IPS-20b (cell line): ENCODE results near the gene VSIG10L2.
"Not testable (repeated sequence)": the region's sequence is repeated elsewhere in the genome, so short reads cannot be mapped to it uniquely, and the experiment has no call there.

Source experiments
- H3K27ac ChIP-seq: one replicate; pipeline ENCODE4 v1.5.1; 2013; ENCODE audit warnings: low read length
- H3K27me3 ChIP-seq: 2 replicates; pipeline ENCODE4 v1.6.1; 2013; ENCODE audit warnings: mild to moderate bottlenecking, low read length, inconsistent platforms; ENCODE audit not compliant: insufficient read depth
- H3K36me3 ChIP-seq: 2 replicates; pipeline ENCODE4 v1.6.1; 2013; ENCODE audit warnings: low read depth, mild to moderate bottlenecking, inconsistent platforms, low read length, moderate library complexity; ENCODE audit not compliant: insufficient read depth
- H3K4me1 ChIP-seq: 2 replicates; pipeline ENCODE4 v1.6.1; 2013; ENCODE audit warnings: mild to moderate bottlenecking, control low read depth, inconsistent platforms, low read length, moderate library complexity; ENCODE audit not compliant: insufficient read depth
- H3K4me3 ChIP-seq: 2 replicates; pipeline ENCODE4 v1.5.1; 2013; ENCODE audit warnings: mild to moderate bottlenecking, low read length, inconsistent platforms
- H3K9ac ChIP-seq: 2 replicates; pipeline ENCODE4 v1.6.1; 2013; ENCODE audit warnings: low read depth, mild to moderate bottlenecking, inconsistent platforms, low read length, moderate library complexity
- H3K9me3 ChIP-seq: 2 replicates; pipeline ENCODE4 v1.6.1; 2013; ENCODE audit warnings: mild to moderate bottlenecking, low read depth, low read length, inconsistent platforms; ENCODE audit not compliant: insufficient read depth

VSIG10L2 gene

GRCh38 chr11:125945797-125946520, at the start of gene VSIG10L2:
Gene VSIG10L2, plus strand, starts transcription at chr11:125946044. Its CDS starts 12 bp downstream, at chr11:125946056.
- H3K9ac ChIP-seq = no peak within 1 kb of the TSS
- no peak within 1 kb of the TSS for H3K27ac ChIP-seq
- H3K4me3 ChIP-seq = no peak within 1 kb of the TSS
- no peaks in the 10 kb centered on the region for H3K36me3 ChIP-seq
- H3K4me1 ChIP-seq = peaks cover 6% of the 10 kb centered on the region; the same call in 1 of the 2 replicates
- no peaks in the 10 kb centered on the region for H3K9me3 ChIP-seq
- H3K27me3 ChIP-seq = no peaks in the 10 kb centered on the region

GRCh38 chr11:125901872-125902271, 44.0 kb upstream of the VSIG10L2 start:
- Histone ChIP-seq H3K4me3 (peak overlapping the region; percentile 91; the same call in 1 of the 2 replicates), H3K27me3 (peaks cover 21% of the 10 kb centered on the region), H3K9ac (no peak overlapping the region), H3K4me1 (no peaks in the 10 kb centered on the region; the same call in 1 of the 2 replicates), H3K9me3 (peaks cover 6% of the 10 kb centered on the region; the same call in 1 of the 2 replicates), H3K36me3 (peaks cover 27% of the 10 kb centered on the region), H3K27ac (no peak overlapping the region)

DNA sequence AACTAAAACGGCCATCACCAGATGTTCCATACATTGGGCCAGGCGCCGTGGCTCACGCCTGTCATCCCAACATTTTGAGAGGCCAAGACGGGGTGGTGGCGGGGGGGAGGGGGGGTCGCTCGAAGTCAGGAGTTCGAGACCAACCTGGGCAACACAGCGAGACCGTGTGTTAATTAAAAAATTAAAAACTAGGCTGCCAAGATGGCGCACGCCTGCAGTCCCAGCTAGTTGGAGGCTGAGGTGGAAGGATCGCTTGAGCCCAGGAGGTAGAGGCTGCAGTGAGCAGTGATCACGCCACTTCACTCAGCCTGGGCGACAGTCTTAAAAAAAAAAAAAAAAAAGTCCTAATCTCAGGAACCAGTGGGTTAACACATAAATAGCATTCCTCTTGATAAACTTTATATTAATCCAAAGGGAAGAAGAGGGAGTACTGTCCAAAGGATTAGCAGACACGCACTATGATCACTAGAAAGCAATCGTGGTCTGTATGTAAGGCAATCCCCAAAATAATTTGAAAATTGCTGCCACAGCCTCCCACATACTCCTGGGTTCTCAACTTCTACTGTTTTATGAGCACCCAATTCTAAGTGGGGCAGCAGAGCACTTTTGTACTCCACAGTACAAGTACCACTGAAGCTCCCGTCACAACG, 43.4 kb upstream of the VSIG10L2 start:
- Histone ChIP-seq H3K36me3 (peaks cover 27% of the 10 kb centered on the region), H3K27ac (no peak overlapping the region)

DNA sequence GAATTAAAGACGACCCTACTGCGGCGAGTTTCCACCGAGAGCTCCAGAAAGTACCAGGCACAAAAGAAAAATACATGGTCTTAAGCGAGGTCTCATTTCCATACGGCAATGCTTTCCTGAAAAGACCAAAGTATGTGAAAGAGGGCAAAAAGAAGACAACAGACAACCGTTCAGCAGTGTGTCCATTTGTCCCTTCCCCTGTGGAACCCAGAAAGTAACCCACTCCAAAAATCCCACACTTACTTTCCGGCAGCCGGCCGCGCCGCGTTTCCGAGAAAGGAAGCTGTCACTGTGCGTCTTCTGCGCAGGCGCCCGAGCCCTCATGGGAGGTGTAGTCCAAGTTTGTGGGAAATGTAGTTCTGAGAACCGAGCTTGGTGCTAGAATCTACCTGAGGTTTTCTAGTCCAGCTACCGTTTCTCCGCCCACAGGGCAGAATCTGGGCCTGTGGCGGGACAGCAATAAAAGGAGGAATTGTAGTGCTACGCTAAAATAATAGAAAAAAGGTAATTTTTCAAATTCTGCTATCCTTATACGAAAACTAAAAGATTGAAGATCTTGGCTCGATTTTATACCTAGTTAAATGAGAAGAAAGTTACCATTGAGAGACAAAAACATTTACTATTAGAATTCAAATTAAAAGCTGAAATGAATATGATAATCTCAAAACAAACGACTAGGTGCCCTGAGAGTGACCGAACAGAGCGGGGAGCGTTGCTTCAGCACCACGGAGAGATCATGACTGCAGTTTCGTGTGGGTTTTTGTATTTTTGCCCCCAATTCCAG, 42.7 kb upstream of the VSIG10L2 start, which contains the start of gene PUS3:
Gene PUS3, minus strand, starts transcription at position 280 of the 784 bp plus-strand sequence. CDS start 6,922 bp downstream, outside the sequence.
- Histone ChIP-seq H3K36me3 (peaks cover 27% of the 10 kb centered on the region), H3K27ac (no peak within 1 kb of the TSS), H3K9me3 (peaks cover 6% of the 10 kb centered on the region; the same call in 1 of the 2 replicates), H3K9ac (peak within 1 kb of the TSS; percentile 79), H3K27me3 (peaks cover 21% of the 10 kb centered on the region), H3K4me3 (peak within 1 kb of the TSS; percentile 91), H3K4me1 (no peaks in the 10 kb centered on the region; the same call in 1 of the 2 replicates)

More for the DNA sequence above, 43.4 kb upstream of the VSIG10L2 start:
- H3K27me3 ChIP-seq = peaks cover 21% of the 10 kb centered on the region
- H3K9ac ChIP-seq = peak overlapping the region; percentile 79
- H3K9me3 ChIP-seq = peaks cover 6% of the 10 kb centered on the region; the same call in 1 of the 2 replicates
- H3K4me3 ChIP-seq = peak overlapping the region; percentile 91
- H3K4me1 ChIP-seq = no peaks in the 10 kb centered on the region; the same call in 1 of the 2 replicates

DNA sequence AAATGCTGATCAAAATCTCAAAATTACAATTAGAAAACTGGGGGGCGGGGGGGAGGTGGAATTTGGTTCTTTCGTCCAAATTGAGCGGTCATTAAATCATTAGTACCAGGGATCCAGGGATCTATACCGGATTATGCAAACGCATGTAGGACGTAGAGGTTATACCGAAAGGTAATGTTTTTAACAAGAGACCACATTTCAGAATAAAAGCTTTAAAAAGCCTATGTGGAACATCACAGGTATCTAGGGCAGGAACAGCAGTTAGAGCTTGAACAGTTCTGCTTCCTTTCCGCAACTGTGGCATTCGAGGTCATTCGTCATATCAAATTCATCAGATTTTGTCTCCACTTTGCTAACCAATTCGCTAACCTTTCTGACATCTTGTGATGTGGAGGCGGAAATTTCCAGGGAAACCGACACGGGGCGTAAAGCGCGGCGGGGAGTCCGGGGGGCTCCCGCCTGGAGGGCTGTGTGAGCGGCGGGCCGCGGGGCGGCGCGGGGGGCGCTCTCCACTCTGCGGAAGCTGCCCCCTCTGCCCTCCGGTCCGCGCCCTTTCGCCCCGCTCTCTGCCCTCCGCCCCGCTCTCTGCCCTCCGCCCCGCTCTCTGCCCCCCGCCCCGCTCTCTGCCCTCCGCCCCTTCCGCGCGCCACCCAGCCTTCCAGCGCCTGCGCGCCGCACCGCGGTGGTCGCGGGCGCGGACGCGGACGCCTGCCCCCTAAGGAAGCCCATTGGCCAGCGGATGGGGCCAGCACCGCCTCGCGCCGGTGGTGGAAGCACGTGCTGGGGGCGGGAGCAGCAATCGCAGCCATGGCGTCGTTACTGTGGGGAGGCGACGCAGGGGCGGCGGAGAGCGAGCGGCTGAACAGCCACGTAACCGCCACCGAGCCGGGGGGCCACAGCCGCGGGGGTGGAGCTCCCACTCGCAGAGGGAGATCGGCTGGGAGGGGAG, 41.9 kb upstream of the VSIG10L2 start, which contains the start of gene DDX25:
Gene DDX25, plus strand, starts transcription at position 798 of the 949 bp plus-strand sequence. Its CDS starts 10 bp downstream, at position 808.
- Histone ChIP-seq H3K4me3 (peak within 1 kb of the TSS; percentile 91), H3K27me3 (peaks cover 21% of the 10 kb centered on the region), H3K4me1 (no peaks in the 10 kb centered on the region; the same call in 1 of the 2 replicates), H3K27ac (no peak within 1 kb of the TSS), H3K9me3 (peaks cover 6% of the 10 kb centered on the region; the same call in 1 of the 2 replicates), H3K36me3 (peaks cover 30% of the 10 kb centered on the region), H3K9ac (peak within 1 kb of the TSS; percentile 50; the same call in 1 of the 2 replicates)

DNA sequence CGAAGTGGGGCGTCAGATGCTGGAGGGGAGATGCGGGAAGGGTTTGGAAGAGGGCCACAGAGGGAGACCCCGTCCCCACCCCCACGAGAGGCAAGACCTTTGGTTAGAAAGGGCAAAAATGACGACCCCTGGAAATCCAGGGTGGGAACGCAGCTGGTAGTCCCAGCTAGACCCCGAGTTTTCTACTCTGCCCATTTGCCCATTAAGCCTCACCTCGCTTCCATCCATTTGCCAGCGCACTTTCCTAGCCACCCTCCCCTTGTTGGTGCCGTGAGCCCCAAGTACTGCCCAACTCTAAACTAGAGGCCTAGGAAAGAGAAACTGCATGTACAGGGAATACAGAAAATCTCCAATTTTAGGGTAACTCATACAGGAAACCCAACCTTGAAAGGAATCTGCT, 41.2 kb upstream of the VSIG10L2 start:
- H3K4me3 ChIP-seq = peak overlapping the region; percentile 58
- H3K27ac ChIP-seq = no peak overlapping the region
- H3K4me1 ChIP-seq = no peaks in the 10 kb centered on the region; the same call in 1 of the 2 replicates
- peaks cover 23% of the 10 kb centered on the region for H3K36me3 ChIP-seq
- peaks cover 21% of the 10 kb centered on the region for H3K27me3 ChIP-seq
- no peak overlapping the region for H3K9ac ChIP-seq
- peaks cover 6% of the 10 kb centered on the region; the same call in 1 of the 2 replicates for H3K9me3 ChIP-seq

DNA sequence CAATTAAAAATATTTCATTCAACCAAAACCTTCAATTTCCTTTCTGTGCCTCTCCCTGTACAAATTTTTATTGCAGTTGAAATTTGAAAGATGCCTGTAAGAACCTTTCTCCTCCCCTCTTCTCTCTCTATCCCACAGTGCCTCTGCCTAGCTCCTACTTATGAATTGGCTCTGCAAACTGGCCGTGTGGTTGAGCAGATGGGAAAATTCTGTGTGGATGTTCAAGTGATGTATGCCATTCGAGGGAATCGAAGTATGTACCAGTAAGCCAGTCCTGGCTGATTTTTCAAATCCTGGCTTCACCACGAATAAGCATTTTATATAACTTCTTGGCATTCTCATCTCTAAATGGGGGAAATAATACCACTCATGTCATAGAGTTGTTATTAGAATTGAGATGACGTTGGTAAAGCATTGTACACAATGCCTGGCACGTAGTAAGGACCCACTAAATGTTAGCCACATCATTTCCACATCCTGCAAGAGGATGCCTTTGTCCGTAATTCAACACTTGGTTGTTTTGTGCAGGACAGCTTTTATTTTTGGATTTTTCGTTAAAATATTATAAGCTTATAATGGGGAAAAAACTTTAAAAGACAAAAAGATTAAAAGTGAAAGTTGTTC, 35.5 kb upstream of the VSIG10L2 start:
- Histone ChIP-seq H3K9ac (no peak overlapping the region), H3K27me3 (peaks cover 7% of the 10 kb centered on the region), H3K4me3 (no peak overlapping the region), H3K9me3 (no peaks in the 10 kb centered on the region), H3K36me3 (peaks cover 7% of the 10 kb centered on the region; the same call in 1 of the 2 replicates), H3K4me1 (no peaks in the 10 kb centered on the region), H3K27ac (no peak overlapping the region)

DNA sequence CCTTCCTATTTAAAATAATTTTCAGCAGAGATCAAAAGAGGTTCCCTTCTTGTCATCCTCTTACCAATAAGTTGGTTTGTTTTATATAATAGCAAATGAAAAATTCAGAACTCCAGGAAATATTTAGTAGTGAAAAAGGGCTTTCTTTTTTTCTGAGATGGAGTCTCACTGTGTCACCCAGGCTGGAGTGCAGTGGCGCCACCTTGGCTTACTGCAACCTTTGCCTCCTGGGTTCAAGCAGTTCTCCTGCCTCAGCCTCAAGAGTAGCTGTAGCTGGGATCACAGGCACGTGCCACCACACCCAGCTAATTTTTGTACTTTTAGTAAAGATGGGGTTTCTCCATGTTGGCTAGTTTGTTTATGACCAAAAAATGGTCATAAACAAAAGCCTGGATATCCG, 31.2 kb upstream of the VSIG10L2 start:
- not testable (repeated sequence) for H3K27ac ChIP-seq, H3K36me3 ChIP-seq, H3K4me1 ChIP-seq, H3K9me3 ChIP-seq, H3K9ac ChIP-seq, H3K4me3 ChIP-seq, H3K27me3 ChIP-seq

DNA sequence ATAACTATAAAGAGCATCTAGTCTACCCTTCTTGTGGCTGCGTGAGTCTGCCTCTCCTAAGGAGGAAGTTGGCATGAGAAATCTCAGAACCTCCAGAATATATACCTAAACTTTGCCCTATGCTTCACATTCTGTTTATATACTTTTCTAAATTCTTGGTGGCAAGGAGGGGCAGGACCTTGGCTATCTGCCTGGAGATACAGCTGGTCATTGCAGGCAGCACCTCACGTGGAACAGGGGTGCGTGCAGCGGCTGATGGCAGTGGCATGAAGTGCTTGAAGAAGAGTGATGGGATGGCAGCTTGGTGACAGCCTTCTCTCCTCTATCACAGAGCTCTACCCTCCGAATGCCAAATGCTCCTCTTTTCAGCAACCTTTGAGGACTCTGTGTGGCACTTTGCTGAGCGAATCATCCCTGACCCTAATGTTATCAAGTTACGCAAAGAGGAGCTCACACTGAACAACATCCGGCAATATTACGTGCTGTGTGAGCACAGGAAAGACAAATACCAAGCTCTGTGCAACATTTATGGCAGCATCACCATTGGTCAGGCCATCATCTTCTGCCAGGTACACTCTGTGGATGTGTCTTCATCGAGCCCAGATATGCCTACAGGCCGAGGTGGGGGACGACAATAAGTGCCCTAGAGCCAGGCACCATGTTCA, 29.0 kb upstream of the VSIG10L2 start:
- Histone ChIP-seq H3K4me3 (no peak overlapping the region), H3K9me3 (no peaks in the 10 kb centered on the region), H3K9ac (no peak overlapping the region), H3K27ac (no peak overlapping the region), H3K27me3 (no peaks in the 10 kb centered on the region), H3K36me3 (no peaks in the 10 kb centered on the region), H3K4me1 (no peaks in the 10 kb centered on the region)
